B cell (primary cell): ENCODE results near the gene GC. TPM values are rescaled to one million over a fixed set of nuclear protein-coding genes. Genes with fewer than 3 reads are reported as not detected.

Experiments
- ATAC-seq: fragments of 200-7000 bp; cut with Tn5 transposase; one replicate; pipeline ENCODE4 v1.10.0; 2021; ENCODE audit warnings: low read depth, mild to moderate bottlenecking, moderate number of reproducible peaks, moderate library complexity
- CTCF ChIA-PET: fragments of 350-600 bp; sonication (Branson Sonifier 250); formaldehyde crosslinking; loops from one replicate; lab custom pipeline; 2021; ENCODE audit warnings: antibody characterized with exemption, inconsistent platforms; lab: Charles Lee
- POLR2A ChIA-PET: fragments of 350-600 bp; sonication (Branson Sonifier 250); formaldehyde crosslinking; loops from one replicate; lab custom pipeline; 2021; ENCODE audit warnings: antibody characterized with exemption; lab: Charles Lee
- DNase-seq: peaks from one replicate; pipeline ENCODE4 v3.0.0; 2013
- H2AFZ ChIP-seq: 2 replicates; pipeline ENCODE4 v1.6.1; 2012; ENCODE audit warnings: mild to moderate bottlenecking, low read depth, low read length; ENCODE audit not compliant: insufficient read depth, poor library complexity, severe bottlenecking
- H3K27ac ChIP-seq, 2 donors: 1 replicate in 1 of 2; 2 replicates in 1 of 2; pipeline ENCODE4 v1.5.1; 2012 to 2013; ENCODE audit warnings: low read length in 2 of 2, mild to moderate bottlenecking in 2 of 2, moderate library complexity in 1 of 2
- H3K27me3 ChIP-seq, 4 experiments: fragments of 200-600 bp in 1 of 4; sonication (generic) in 1 of 4; replicated peaks in 1 of 4; 1 replicate in 2 of 4; 2 replicates in 2 of 4; pipeline versions ENCODE4 v1.6.1 to v1.7.0; 2013 to 2016; ENCODE audit warnings: low read length in 3 of 4, mild to moderate bottlenecking in 2 of 4, mixed read lengths in 1 of 4, moderate library complexity in 1 of 4; ENCODE audit not compliant: insufficient read depth in 4 of 4, control insufficient read depth in 3 of 4; ENCODE audit errors: control extremely low read depth in 1 of 4
- H3K36me3 ChIP-seq, 2 experiments: replicated peaks in 1 of 2; 1 replicate in 1 of 2; 2 replicates in 1 of 2; pipeline versions ENCODE4 v1.6.1 to v1.7.1; 2013; ENCODE audit warnings: low read length in 1 of 2; ENCODE audit not compliant: insufficient read depth in 2 of 2, control insufficient read depth in 1 of 2; ENCODE audit errors: control extremely low read depth in 1 of 2, extremely low read depth in 1 of 2
- H3K4me1 ChIP-seq, 2 donors: fragments of 200-600 bp in 1 of 2; sonication (generic) in 1 of 2; 1 replicate in 1 of 2; 2 replicates in 1 of 2; pipeline versions ENCODE4 v1.5.1 to v1.6.1; 2013 to 2017; ENCODE audit warnings: low read length in 2 of 2; ENCODE audit not compliant: control insufficient read depth in 2 of 2, insufficient read depth in 2 of 2
- H3K4me2 ChIP-seq: replicated peaks from 2 replicates; pipeline ENCODE3; 2012; ENCODE audit warnings: mild to moderate bottlenecking, low read depth, low read length; ENCODE audit not compliant: poor library complexity, severe bottlenecking
- H3K4me3 ChIP-seq, 5 experiments: fragments of 200-600 bp in 1 of 5; sonication (generic) in 1 of 5; 1 replicate in 3 of 5; 2 replicates in 2 of 5; pipeline versions ENCODE4 v1.5.1 to v1.7.0; 2011 to 2016; ENCODE audit warnings: low read length in 4 of 5, mild to moderate bottlenecking in 4 of 5, low read depth in 2 of 5, control low read depth in 1 of 5, moderate library complexity in 1 of 5; ENCODE audit not compliant: insufficient read depth in 1 of 5; ENCODE audit errors: control extremely low read depth in 1 of 5, extremely low read depth in 1 of 5
- H3K79me2 ChIP-seq: fragments of 200-600 bp; sonication (generic); one replicate; pipeline ENCODE4 v1.6.0; 2016; ENCODE audit warnings: low read length; ENCODE audit not compliant: control insufficient read depth, insufficient read depth
- H3K9ac ChIP-seq: fragments of 200-600 bp; sonication (generic); 2 replicates; pipeline ENCODE4 v1.6.1; 2017; ENCODE audit warnings: mild to moderate bottlenecking, low read length, moderate library complexity
- H3K9me3 ChIP-seq, 3 donors: one replicate each; pipeline versions ENCODE4 v1.6.1 to v1.7.1; 2013; ENCODE audit warnings: low read length in 2 of 3; ENCODE audit not compliant: control insufficient read depth in 2 of 3, insufficient read depth in 1 of 3; ENCODE audit errors: control extremely low read depth in 1 of 3
- H4K20me1 ChIP-seq: 2 replicates; pipeline ENCODE4 v1.6.0; 2012; ENCODE audit warnings: mild to moderate bottlenecking, low read length; ENCODE audit not compliant: insufficient read depth, control insufficient read depth, poor library complexity, severe bottlenecking
- H3K27ac Mint-ChIP-seq: one replicate; pipeline ENCODE4 v1.8.0; 2021; ENCODE audit warnings: mixed read lengths
- H3K27me3 Mint-ChIP-seq: one replicate; pipeline ENCODE4 v1.8.0; 2021; ENCODE audit warnings: mixed read lengths
- H3K4me1 Mint-ChIP-seq: one replicate; pipeline ENCODE4 v1.8.0; 2021; ENCODE audit warnings: mixed read lengths
- H3K4me3 Mint-ChIP-seq: one replicate; pipeline ENCODE4 v1.8.0; 2021; ENCODE audit warnings: mixed read lengths
- H3K9me3 Mint-ChIP-seq: one replicate; pipeline ENCODE4 v1.8.0; 2022; ENCODE audit warnings: mixed read lengths; ENCODE audit not compliant: insufficient read depth
- CTCF ChIP-seq: fragments of 200-600 bp; IDR thresholded peaks from one replicate; pipeline ENCODE4 v1.8.0; 2022; ENCODE audit warnings: antibody characterized with exemption, mild to moderate bottlenecking
- EZH2 ChIP-seq: IDR thresholded peaks from 2 replicates; pipeline ENCODE4 v1.6.1; 2012; ENCODE audit warnings: borderline replicate concordance, low read depth, mild to moderate bottlenecking, moderate library complexity, low read length; ENCODE audit not compliant: insufficient read depth, poor library complexity, severe bottlenecking
- WGBS: methylation state at CpG from one replicate; pipeline ENCODE4 v1.1.5; 2013; ENCODE audit warnings: missing lambda C conversion rate; ENCODE audit not compliant: insufficient coverage; 5-methylcytosine and 5-hydroxymethylcytosine counted together
- intact Hi-C: fragments of 100-400 bp; cut with micrococcal nuclease; formaldehyde crosslinking; loops from one replicate; pipeline ENCODE4 v1.10.0; 2022
- polyA plus RNA-seq: library from polyadenylated mRNA; depleted of rRNA; stranded (reverse); fragments of >200 nt; gene quantifications from 2 replicates; pipeline ENCODE4 v1.2.3, GENCODE V29; 2012
- total RNA-seq, 2 donors: library from RNA; stranded (reverse); fragments of 120-200 nt in 1 of 2; gene quantifications; 1 replicate in 1 of 2; 2 replicates in 1 of 2; pipeline versions ENCODE4 v1.2.3 to v1.2.4, GENCODE V29; 2013 to 2022

The GC gene
- total and polyA plus RNA-seq, 2 donors (not counting 1 experiment from before 2014, with no cell fraction given) = not detected

- H3K4me1 ChIP-seq = no peaks in the 10 kb centered on the region
- no peak overlapping the region for H3K9ac ChIP-seq
- DNase-seq (no peak), ATAC-seq (no peak)
- H3K4me3 ChIP-seq = no peak overlapping the region
- no peak overlapping the region for H3K4me2 ChIP-seq
- no peaks in the 10 kb centered on the region for H3K36me3 ChIP-seq
- no peaks in the 10 kb centered on the region for H3K27me3 Mint-ChIP-seq
- no peaks in the 10 kb centered on the region for H3K79me2 ChIP-seq
- TF ChIP-seq CTCF = no peak
- TF ChIP-seq EZH2 = no peak
- ChIA-PET POLR2A (no interaction called here), CTCF (no interaction called here)
- no peaks in the 10 kb centered on the region for H3K9me3 Mint-ChIP-seq
- no peak overlapping the region for H2AFZ ChIP-seq
- no peaks in the 10 kb centered on the region for H4K20me1 ChIP-seq
- H3K27me3 ChIP-seq = no peaks in the 10 kb centered on the region
- H3K4me1 Mint-ChIP-seq = no peaks in the 10 kb centered on the region
- H3K27ac Mint-ChIP-seq = no peak overlapping the region
- no peak overlapping the region for H3K27ac ChIP-seq
- H3K9me3 ChIP-seq = no peaks in the 10 kb centered on the region
- H3K4me3 Mint-ChIP-seq = no peak overlapping the region
- intact Hi-C loops = no loop called here
Observed at GRCh38 chr4:71772592-71772991, 11.3 kb downstream of the GC start.

DNA sequence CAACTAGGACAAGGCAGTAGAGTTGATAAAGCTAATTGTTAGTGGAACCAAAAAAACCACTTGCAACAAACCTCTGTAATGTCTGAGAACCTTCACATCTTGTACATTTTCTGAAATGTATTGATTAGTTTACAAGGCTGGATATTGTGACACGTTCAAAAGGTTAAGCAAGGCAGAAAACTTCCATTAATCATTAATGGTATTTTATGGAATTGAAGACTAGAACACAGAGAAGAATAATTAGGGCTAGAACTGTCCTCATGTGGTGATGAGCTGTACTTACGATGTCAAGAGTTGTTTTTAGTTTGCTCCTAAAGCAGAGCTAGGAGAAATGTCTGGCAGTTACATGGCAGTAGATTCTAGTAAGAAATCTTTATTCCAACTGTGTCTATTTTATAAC is 12.3 kb downstream of the GC start:
- Mint-ChIP-seq H3K4me1 (no peaks in the 10 kb centered on the region), H3K9me3 (no peaks in the 10 kb centered on the region), H3K27me3 (no peaks in the 10 kb centered on the region), H3K27ac (no peak overlapping the region), H3K4me3 (no peak overlapping the region)
- intact Hi-C loops = no loop called here
- Histone ChIP-seq H3K27me3 (no peaks in the 10 kb centered on the region), H3K4me2 (no peak overlapping the region), H4K20me1 (no peaks in the 10 kb centered on the region), H3K4me1 (no peaks in the 10 kb centered on the region), H3K9ac (no peak overlapping the region), H3K9me3 (no peaks in the 10 kb centered on the region), H3K4me3 (no peak overlapping the region), H2AFZ (no peak overlapping the region), H3K27ac (no peak overlapping the region), H3K79me2 (no peaks in the 10 kb centered on the region), H3K36me3 (no peaks in the 10 kb centered on the region)
- ChIA-PET CTCF (no interaction called here), POLR2A (no interaction called here)
- no CpG with 5 or more reads among the region's 2 CpGs for WGBS
- DNase-seq = no peak
- ATAC-seq = no peak
- no peak for TF ChIP-seq CTCF
- no peak for TF ChIP-seq EZH2
